Tibial nerve (tissue), 4 donors: ENCODE measurements around the gene NUTM2B. TPM values are rescaled to one million over a fixed set of nuclear protein-coding genes. Genes with fewer than 3 reads are reported as not detected.

Source experiments
- total RNA-seq, 4 donors: library from RNA; depleted of rRNA; stranded (reverse); fragments of >200 nt; gene quantifications; one replicate each; pipeline ENCODE4 v1.1.0, GENCODE V29; 2016

The NUTM2B gene
- total RNA-seq, 4 donors from 2014 or later, result 0.21 to 2.8 (median 1.4) TPM; not detected in 1

Other genes starting within 250 kb of the NUTM2B start
- gene EIF5AL1, start 190.7 kb upstream of the NUTM2B start, total RNA-seq, result under 1 TPM in 1 of 4 donors, not detected in 3; 0.90 TPM
- 1 to 10 TPM in 1 of 4 donors, under 1 TPM in 2, not detected in 1; 0.44 to 5.7 (median 0.60) TPM for gene SFTPA2, start 142.8 kb upstream of the NUTM2B start, total RNA-seq
- gene SFTPA1, start 92.3 kb upstream of the NUTM2B start, total RNA-seq, result not detected
- under 1 TPM in 2 of 4 donors, not detected in 2; 0.21 to 0.30 TPM for gene NUTM2E, start 123.5 kb downstream of the NUTM2B start, total RNA-seq
- gene SFTPD, start 245.9 kb downstream of the NUTM2B start, total RNA-seq, result 1 to 10 TPM in 2 of 4 donors, not detected in 2; 1.5 to 2.5 TPM